ENCODE measurements around the gene FLNC. TPM values are rescaled to one million over a fixed set of nuclear protein-coding genes. Genes with fewer than 3 reads are reported as not detected.

FLNC gene
- total and polyA plus RNA-seq, 9 of the 15 experiments (the other 6 are each of a cell fraction or from before 2014, with no cell fraction given): 0.90 to 155 (median 28.8) TPM

- ChIA-PET CTCF (ENCODE audit: low intra/inter-chr PET ratio) (no interaction called here), POLR2A (interaction anchor here (0.6 to 1.7 kb wide), 12 partner anchors 11 to 52 kb away, joined by 3 to 6 read pairs (median 4); no protein-coding TSS in a partner anchor)
- WGBS (ENCODE audit: insufficient coverage, low coverage, missing lambda C conversion rate): 2% methylated on average over 32 of the region's 80 CpGs
- intact Hi-C loops (cut with micrococcal nuclease) (loop anchor here (5.0 kb wide), 1 partner anchor 91 kb away; no protein-coding TSS in a partner anchor), in situ Hi-C loops (cut with MboI) (no loop called here)
- H4K20me1 ChIP-seq (replicated peaks; ENCODE audit: control insufficient read depth, insufficient read depth, low read length): no peaks in the 10 kb centered on the region
- BruUV-seq (replicated peaks): no TSS peak
- peak within 1 kb of the TSS; percentile 69 for H3K4me3 ChIP-seq
- no peak for FAIRE-seq
- H3K9ac ChIP-seq (ENCODE audit: insufficient read depth in 1 of 2, low read depth in 2 of 2, low read length in 2 of 2): peak within 1 kb of the TSS; percentile 78 to 97
- H3K79me2 ChIP-seq (ENCODE audit: control insufficient read depth, insufficient read depth, low read length): peaks cover 9% of the 10 kb centered on the region; the same call in 2 of the 3 replicates
- ATAC-seq: peak; percentile 94
- peaks cover 17% of the 10 kb centered on the region; the same call in 1 of the 3 replicates for H3K36me3 ChIP-seq (ENCODE audit: control insufficient read depth, insufficient read depth, low read length)
- peaks cover 18 to 46% of the 10 kb centered on the region in 2 experiments for H3K4me1 ChIP-seq (replicated peaks in 1 of 2; ENCODE audit: control insufficient read depth in 2 of 2, insufficient read depth in 2 of 2, low read length in 2 of 2)
- no peaks in the 10 kb centered on the region for H3K27me3 ChIP-seq (ENCODE audit: control insufficient read depth in 2 of 2, insufficient read depth in 2 of 2, low read length in 2 of 2)
- H3K9me3 ChIP-seq (replicated peaks; ENCODE audit: control insufficient read depth, insufficient read depth, low read depth, low read length): no peaks in the 10 kb centered on the region
- H3K4me2 ChIP-seq (ENCODE audit: insufficient read depth, low read length): peak within 1 kb of the TSS; percentile 87
- H2AFZ ChIP-seq (ENCODE audit: low read depth, low read length): peak within 1 kb of the TSS; percentile 95
- H3K27ac ChIP-seq (ENCODE audit: extremely low read depth, low read depth, low read length): peak within 1 kb of the TSS; percentile 65
- peak; percentile 94 to 100 (median 98) for DNase-seq (ENCODE audit: extremely low read depth in 1 of 4, low spot score in 3 of 4)
- no peaks in the 10 kb centered on the region for H3K9me1 ChIP-seq (ENCODE audit: control insufficient read depth, insufficient read depth, low read length)
- TF ChIP-seq KDM5B (IDR thresholded peaks at IDR 0.05; ENCODE audit: insufficient replicate concordance, low read depth, low read length) (peak; percentile 84), LCOR (CRISPR knock-in tag; IDR thresholded peaks at IDR 0.05) (no peak), ETS1 (conservative IDR thresholded peaks at IDR 0.05; ENCODE audit: control insufficient read depth, low read depth, low read length) (peak; percentile 79), L3MBTL2 (IDR thresholded peaks at IDR 0.05) (0 out of 2 replicates have a peak, but pooled peaks have one; percentile 19), KDM1A (IDR thresholded peaks at IDR 0.05) (peak; percentile 60 to 65; a peak in 3 of 4 replicates), CTBP1 (IDR thresholded peaks at IDR 0.05; ENCODE audit: borderline replicate concordance) (peak; percentile 89), PML (IDR thresholded peaks at IDR 0.05; ENCODE audit: low read length) (peak; percentile 33; the same call in 1 of the 2 replicates), HMG20A (CRISPR knock-in tag; conservative IDR thresholded peaks at IDR 0.05) (no peak), FOXO4 (CRISPR knock-in tag; IDR thresholded peaks at IDR 0.05) (no peak), RB1 (IDR thresholded peaks at IDR 0.05; ENCODE audit: low read depth) (peak; percentile 67), GABPB1 (CRISPR knock-in tag; IDR thresholded peaks at IDR 0.05) (peak; percentile 52; the same call in 1 of the 2 replicates), RNF219 (CRISPR knock-in tag; IDR thresholded peaks at IDR 0.05) (no peak), ZBTB2 (IDR thresholded peaks at IDR 0.05) (0 out of 2 replicates have a peak, but pooled peaks have one; percentile 15), TCF7L2 (IDR thresholded peaks at IDR 0.05; ENCODE audit: low read depth, low read length) (no peak)
These were observed 38.9 kb upstream of the FLNC start, which contains the start of gene CCDC136 for GRCh38 chr7:128791121-128791971. CCDC136 (plus strand) TSS chr7:128791968; CDS start chr7:128792412, 444 bp downstream.
